ENCODE data around the gene NOVA2.

The NOVA2 gene

GRCh38 chr19:45917421-45918091, 56.1 kb downstream of the NOVA2 start:
- DNase-seq (ENCODE audit: low read depth), result no peak
- TF ChIP-seq, protein P1, sequence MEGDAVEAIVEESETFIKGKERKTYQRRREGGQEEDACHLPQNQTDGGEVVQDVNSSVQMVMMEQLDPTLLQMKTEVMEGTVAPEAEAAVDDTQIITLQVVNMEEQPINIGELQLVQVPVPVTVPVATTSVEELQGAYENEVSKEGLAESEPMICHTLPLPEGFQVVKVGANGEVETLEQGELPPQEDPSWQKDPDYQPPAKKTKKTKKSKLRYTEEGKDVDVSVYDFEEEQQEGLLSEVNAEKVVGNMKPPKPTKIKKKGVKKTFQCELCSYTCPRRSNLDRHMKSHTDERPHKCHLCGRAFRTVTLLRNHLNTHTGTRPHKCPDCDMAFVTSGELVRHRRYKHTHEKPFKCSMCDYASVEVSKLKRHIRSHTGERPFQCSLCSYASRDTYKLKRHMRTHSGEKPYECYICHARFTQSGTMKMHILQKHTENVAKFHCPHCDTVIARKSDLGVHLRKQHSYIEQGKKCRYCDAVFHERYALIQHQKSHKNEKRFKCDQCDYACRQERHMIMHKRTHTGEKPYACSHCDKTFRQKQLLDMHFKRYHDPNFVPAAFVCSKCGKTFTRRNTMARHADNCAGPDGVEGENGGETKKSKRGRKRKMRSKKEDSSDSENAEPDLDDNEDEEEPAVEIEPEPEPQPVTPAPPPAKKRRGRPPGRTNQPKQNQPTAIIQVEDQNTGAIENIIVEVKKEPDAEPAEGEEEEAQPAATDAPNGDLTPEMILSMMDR (IDR thresholded peaks at IDR 0.05; ENCODE audit: insufficient read depth, low read depth, low read length, missing control alignments), result no peak
- no peak overlapping the region for H3K4me3 ChIP-seq (ENCODE audit: low read depth, low read length)

GRCh38 chr19:45913874-45914830, 59.5 kb downstream of the NOVA2 start, which contains the start of gene NANOS2:
TSS of gene NANOS2 (minus strand) at chr19:45914778. CDS start at chr19:45914693, 85 bp downstream.
- peak; percentile 23 for DNase-seq (ENCODE audit: low read depth)
- H3K4me3 ChIP-seq (ENCODE audit: low read depth, low read length), result no peak within 1 kb of the TSS
- TF ChIP-seq, protein P1 (IDR thresholded peaks at IDR 0.05; ENCODE audit: insufficient read depth, low read depth, low read length, missing control alignments), result no peak

DNA sequence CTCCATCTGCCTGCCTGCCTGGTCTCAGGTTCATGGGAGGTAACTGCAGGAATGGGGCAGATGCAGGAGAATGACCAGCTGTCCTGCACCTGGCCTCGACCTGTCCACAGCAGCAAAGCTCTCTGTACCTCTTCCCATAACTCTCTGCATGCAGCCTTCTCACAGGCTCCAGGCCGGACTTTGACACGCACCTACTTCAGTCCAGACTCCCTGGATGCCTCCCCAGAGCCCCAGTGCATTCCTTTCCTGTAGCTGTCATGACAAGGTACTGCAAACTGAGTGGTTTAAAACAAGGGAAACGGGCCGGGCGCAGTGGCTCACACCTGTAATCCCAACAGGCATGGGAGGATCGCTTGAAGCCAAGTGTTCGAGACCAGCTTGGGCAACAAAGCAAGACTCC, 62.4 kb downstream of the NOVA2 start:
- no peak for DNase-seq (ENCODE audit: low read depth)
- no peak overlapping the region for H3K4me3 ChIP-seq (ENCODE audit: low read depth, low read length)
- TF ChIP-seq, protein P1 (IDR thresholded peaks at IDR 0.05; ENCODE audit: insufficient read depth, low read depth, low read length, missing control alignments), result no peak

- no peak overlapping the region for H3K4me3 ChIP-seq (ENCODE audit: low read depth, low read length)
- DNase-seq (ENCODE audit: low read depth), result no peak
- TF ChIP-seq, protein P1 (IDR thresholded peaks at IDR 0.05; ENCODE audit: insufficient read depth, low read depth, low read length, missing control alignments), result no peak
These were observed 64.7 kb downstream of the NOVA2 start for GRCh38 chr19:45908956-45909355.

DNA sequence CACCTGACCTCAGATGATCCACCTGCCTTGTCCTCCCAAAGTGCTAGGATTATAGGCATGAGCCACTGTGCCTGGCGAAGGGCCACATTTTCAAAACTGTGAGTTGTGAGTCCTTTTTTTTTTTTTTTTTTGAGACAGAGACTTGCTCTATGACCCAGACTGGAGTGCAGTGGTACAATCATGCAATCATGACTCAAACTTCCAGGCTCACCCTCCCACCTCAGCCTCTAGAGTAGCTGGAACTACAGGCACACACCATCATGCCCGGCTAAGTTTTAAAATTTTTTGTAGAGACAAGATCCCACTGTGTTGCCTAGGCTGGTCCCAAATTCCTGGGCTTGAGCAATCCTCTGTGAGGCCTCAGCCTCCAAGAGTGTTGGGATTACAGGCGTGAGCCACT, 67.4 kb downstream of the NOVA2 start:
- H3K4me3 ChIP-seq (ENCODE audit: low read depth, low read length), result no peak overlapping the region
- no peak for DNase-seq (ENCODE audit: low read depth)
- TF ChIP-seq, protein P1 (IDR thresholded peaks at IDR 0.05; ENCODE audit: insufficient read depth, low read depth, low read length, missing control alignments), result no peak

GRCh38 chr19:45905011-45905410, 68.7 kb downstream of the NOVA2 start:
- TF ChIP-seq, protein P1 (IDR thresholded peaks at IDR 0.05; ENCODE audit: insufficient read depth, low read depth, low read length, missing control alignments), result no peak
- no peak for DNase-seq (ENCODE audit: low read depth)
- no peak overlapping the region for H3K4me3 ChIP-seq (ENCODE audit: low read depth, low read length)
